ENCODE results near the gene SECISBP2.

Gene SECISBP2

GRCh38 chr9:89356782-89357181 is 38.5 kb downstream of the SECISBP2 start:
- TF ChIP-seq CTCF (IDR thresholded peaks at IDR 0.05; ENCODE audit: poor library complexity, severe bottlenecking): no peak
- Histone ChIP-seq H3K4me3 (ENCODE audit: severe bottlenecking) (no peak overlapping the region), H3K9me3 (ENCODE audit: severe bottlenecking) (no peaks in the 10 kb centered on the region), H3K27me3 (ENCODE audit: insufficient read depth, poor library complexity, severe bottlenecking) (no peaks in the 10 kb centered on the region), H3K36me3 (ENCODE audit: low read depth) (peaks cover 90% of the 10 kb centered on the region), H3K4me1 (ENCODE audit: insufficient read depth, poor library complexity, severe bottlenecking) (no peaks in the 10 kb centered on the region), H3K27ac (ENCODE audit: poor library complexity, severe bottlenecking) (no peak overlapping the region)
- ATAC-seq (ENCODE audit: low read depth) (no peak), DNase-seq (ENCODE audit: low spot score) (no peak)

GRCh38 chr9:89357331-89358197 is 39.3 kb downstream of the SECISBP2 start:
- ATAC-seq (ENCODE audit: low read depth) (no peak), DNase-seq (ENCODE audit: low spot score) (no peak)
- Histone ChIP-seq H3K27me3 (ENCODE audit: insufficient read depth, poor library complexity, severe bottlenecking) (no peaks in the 10 kb centered on the region), H3K36me3 (ENCODE audit: low read depth) (peaks cover 82% of the 10 kb centered on the region), H3K4me1 (ENCODE audit: insufficient read depth, poor library complexity, severe bottlenecking) (no peaks in the 10 kb centered on the region), H3K27ac (ENCODE audit: poor library complexity, severe bottlenecking) (no peak overlapping the region), H3K9me3 (ENCODE audit: severe bottlenecking) (no peaks in the 10 kb centered on the region), H3K4me3 (ENCODE audit: severe bottlenecking) (no peak overlapping the region)
- TF ChIP-seq CTCF (IDR thresholded peaks at IDR 0.05; ENCODE audit: poor library complexity, severe bottlenecking): no peak

DNA sequence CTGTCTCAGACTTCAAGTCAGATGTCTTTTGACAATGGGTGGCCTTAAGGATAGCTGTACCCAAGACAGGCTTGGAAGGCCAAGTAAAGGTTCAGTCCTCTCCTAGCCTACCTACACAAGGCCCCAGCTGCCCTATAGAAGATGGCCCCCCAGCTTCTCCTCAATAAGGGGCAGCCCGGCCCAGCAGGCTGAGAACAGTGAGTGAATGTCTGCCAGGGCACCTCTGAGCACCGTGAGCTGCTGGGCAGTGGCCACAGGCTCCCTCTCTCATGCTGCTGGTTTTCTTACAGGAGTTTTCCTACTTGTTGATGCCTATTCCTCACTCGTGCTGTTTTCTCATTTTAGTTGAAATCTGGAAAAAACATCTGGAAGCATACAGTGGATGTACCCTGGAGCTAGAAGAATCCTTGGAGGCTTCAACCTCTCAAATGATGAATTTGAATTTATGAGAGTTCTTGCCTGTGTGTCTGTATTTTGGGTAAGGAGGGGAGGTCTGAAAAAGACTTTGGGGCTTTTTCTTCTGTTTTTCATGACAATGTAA is 40.1 kb downstream of the SECISBP2 start:
- no peak for ATAC-seq (ENCODE audit: low read depth)
- peaks cover 76% of the 10 kb centered on the region for H3K36me3 ChIP-seq (ENCODE audit: low read depth)
- H3K4me1 ChIP-seq (ENCODE audit: insufficient read depth, poor library complexity, severe bottlenecking): no peaks in the 10 kb centered on the region
- H3K27me3 ChIP-seq (ENCODE audit: insufficient read depth, poor library complexity, severe bottlenecking): no peaks in the 10 kb centered on the region
- H3K4me3 ChIP-seq (ENCODE audit: severe bottlenecking): no peak overlapping the region
- no peak overlapping the region for H3K27ac ChIP-seq (ENCODE audit: poor library complexity, severe bottlenecking)
- no peak for DNase-seq (ENCODE audit: low spot score)
- no peaks in the 10 kb centered on the region for H3K9me3 ChIP-seq (ENCODE audit: severe bottlenecking)
- TF ChIP-seq CTCF (IDR thresholded peaks at IDR 0.05; ENCODE audit: poor library complexity, severe bottlenecking): no peak

- no peak overlapping the region for H3K4me3 ChIP-seq (ENCODE audit: severe bottlenecking)
- H3K9me3 ChIP-seq (ENCODE audit: severe bottlenecking): no peaks in the 10 kb centered on the region
- no peak for ATAC-seq (ENCODE audit: low read depth)
- no peak for TF ChIP-seq CTCF (IDR thresholded peaks at IDR 0.05; ENCODE audit: poor library complexity, severe bottlenecking)
- H3K27ac ChIP-seq (ENCODE audit: poor library complexity, severe bottlenecking): no peak overlapping the region
- DNase-seq (ENCODE audit: low spot score): no peak
- no peaks in the 10 kb centered on the region for H3K4me1 ChIP-seq (ENCODE audit: insufficient read depth, poor library complexity, severe bottlenecking)
- H3K36me3 ChIP-seq (ENCODE audit: low read depth): peaks cover 71% of the 10 kb centered on the region
- H3K27me3 ChIP-seq (ENCODE audit: insufficient read depth, poor library complexity, severe bottlenecking): no peaks in the 10 kb centered on the region
Observed at GRCh38 chr9:89358985-89359384, 40.7 kb downstream of the SECISBP2 start.

GRCh38 chr9:89359751-89360261 is 41.5 kb downstream of the SECISBP2 start:
- no peak overlapping the region for H3K27ac ChIP-seq (ENCODE audit: poor library complexity, severe bottlenecking)
- no peaks in the 10 kb centered on the region for H3K4me1 ChIP-seq (ENCODE audit: insufficient read depth, poor library complexity, severe bottlenecking)
- H3K36me3 ChIP-seq (ENCODE audit: low read depth): peaks cover 63% of the 10 kb centered on the region
- ATAC-seq (ENCODE audit: low read depth): no peak
- no peak for TF ChIP-seq CTCF (IDR thresholded peaks at IDR 0.05; ENCODE audit: poor library complexity, severe bottlenecking)
- no peaks in the 10 kb centered on the region for H3K27me3 ChIP-seq (ENCODE audit: insufficient read depth, poor library complexity, severe bottlenecking)
- no peak for DNase-seq (ENCODE audit: low spot score)
- H3K9me3 ChIP-seq (ENCODE audit: severe bottlenecking): no peaks in the 10 kb centered on the region
- H3K4me3 ChIP-seq (ENCODE audit: severe bottlenecking): no peak overlapping the region

Measured in RWPE2 (cell line).